ENCODE data around the gene IL1RAPL1. TPM values are rescaled to one million over a fixed set of nuclear protein-coding genes. Genes with fewer than 3 reads are reported as not detected.

Gene IL1RAPL1
- total RNA-seq, 1 donor from 2014 or later: not detected

- Mint-ChIP-seq H3K9me3 (no peaks in the 10 kb centered on the region), H3K4me3 (no peak overlapping the region), H3K4me1 (no peaks in the 10 kb centered on the region), H3K36me3 (ENCODE audit: low read depth) (no peaks in the 10 kb centered on the region), H3K27ac (no peak overlapping the region), H3K27me3 (no peaks in the 10 kb centered on the region)
- no peak for DNase-seq
- intact Hi-C loops (cut with micrococcal nuclease): no loop called here
Measured at GRCh38 chrX:28665778-28666177, 78.5 kb downstream of the IL1RAPL1 start.

- Mint-ChIP-seq H3K4me3 (no peak overlapping the region), H3K27ac (no peak overlapping the region), H3K9me3 (no peaks in the 10 kb centered on the region), H3K27me3 (no peaks in the 10 kb centered on the region), H3K36me3 (ENCODE audit: low read depth) (no peaks in the 10 kb centered on the region), H3K4me1 (no peaks in the 10 kb centered on the region)
- intact Hi-C loops (cut with micrococcal nuclease): no loop called here
- no peak for DNase-seq
Measured at GRCh38 chrX:28668303-28668702, 81.1 kb downstream of the IL1RAPL1 start.

DNA sequence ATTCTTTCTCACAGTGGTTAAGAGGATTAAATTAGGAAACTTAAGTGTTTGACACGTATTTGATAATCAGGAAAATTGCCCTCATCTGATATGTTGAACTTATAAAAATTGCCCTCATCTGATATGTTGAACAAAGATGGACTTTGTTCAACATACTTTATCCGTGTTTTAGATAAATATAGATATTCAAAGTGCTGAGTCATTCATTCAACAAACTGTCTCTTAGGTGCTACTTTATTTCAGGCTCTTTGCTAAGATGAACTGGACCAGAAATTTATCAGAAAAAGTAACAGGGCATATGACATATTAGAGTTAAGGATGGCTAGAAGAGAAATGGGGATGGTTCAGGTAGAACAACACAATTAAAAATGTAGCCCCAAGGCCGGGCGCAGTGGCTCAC lies 81.7 kb downstream of the IL1RAPL1 start:
- intact Hi-C loops (cut with micrococcal nuclease): no loop called here
- Mint-ChIP-seq H3K27ac (no peak overlapping the region), H3K9me3 (no peaks in the 10 kb centered on the region), H3K4me3 (no peak overlapping the region), H3K36me3 (ENCODE audit: low read depth) (no peaks in the 10 kb centered on the region), H3K27me3 (no peaks in the 10 kb centered on the region), H3K4me1 (no peaks in the 10 kb centered on the region)
- DNase-seq: no peak

- Mint-ChIP-seq H3K27me3 (no peaks in the 10 kb centered on the region), H3K27ac (no peak overlapping the region), H3K4me3 (no peak overlapping the region), H3K36me3 (ENCODE audit: low read depth) (no peaks in the 10 kb centered on the region), H3K9me3 (no peaks in the 10 kb centered on the region), H3K4me1 (no peaks in the 10 kb centered on the region)
- no peak for DNase-seq
- intact Hi-C loops (cut with micrococcal nuclease): no loop called here
Measured at GRCh38 chrX:28670074-28670473, 82.8 kb downstream of the IL1RAPL1 start.

- Mint-ChIP-seq H3K36me3 (ENCODE audit: low read depth) (no peaks in the 10 kb centered on the region), H3K4me3 (no peak overlapping the region), H3K27me3 (no peaks in the 10 kb centered on the region), H3K9me3 (no peaks in the 10 kb centered on the region), H3K27ac (no peak overlapping the region), H3K4me1 (no peaks in the 10 kb centered on the region)
- DNase-seq: no peak
- intact Hi-C loops (cut with micrococcal nuclease): no loop called here
Measured at GRCh38 chrX:28675173-28675572, 87.9 kb downstream of the IL1RAPL1 start.

DNA sequence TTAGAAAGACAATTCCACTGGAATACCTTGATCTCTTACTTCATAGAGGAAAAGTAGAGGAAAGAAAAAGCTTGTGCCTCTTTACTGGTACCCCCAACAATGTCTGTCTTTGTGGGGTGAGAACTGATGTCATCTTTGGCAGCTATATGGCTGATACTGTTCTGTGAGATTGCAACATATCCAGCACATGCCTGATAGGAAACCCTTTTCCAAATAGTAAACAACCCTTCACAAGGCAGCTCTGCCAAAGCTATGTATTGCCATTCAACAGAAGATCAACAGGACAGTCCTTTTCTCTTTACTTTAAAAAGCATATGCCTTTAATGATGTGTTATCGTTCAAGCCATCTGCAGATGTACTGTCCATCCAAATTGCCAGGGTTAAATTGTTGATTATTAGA lies 105.9 kb downstream of the IL1RAPL1 start:
- Mint-ChIP-seq H3K4me1 (no peaks in the 10 kb centered on the region), H3K4me3 (no peak overlapping the region), H3K27me3 (no peaks in the 10 kb centered on the region), H3K27ac (no peak overlapping the region), H3K9me3 (no peaks in the 10 kb centered on the region), H3K36me3 (ENCODE audit: low read depth) (no peaks in the 10 kb centered on the region)
- intact Hi-C loops (cut with micrococcal nuclease): no loop called here
- DNase-seq: no peak

DNA sequence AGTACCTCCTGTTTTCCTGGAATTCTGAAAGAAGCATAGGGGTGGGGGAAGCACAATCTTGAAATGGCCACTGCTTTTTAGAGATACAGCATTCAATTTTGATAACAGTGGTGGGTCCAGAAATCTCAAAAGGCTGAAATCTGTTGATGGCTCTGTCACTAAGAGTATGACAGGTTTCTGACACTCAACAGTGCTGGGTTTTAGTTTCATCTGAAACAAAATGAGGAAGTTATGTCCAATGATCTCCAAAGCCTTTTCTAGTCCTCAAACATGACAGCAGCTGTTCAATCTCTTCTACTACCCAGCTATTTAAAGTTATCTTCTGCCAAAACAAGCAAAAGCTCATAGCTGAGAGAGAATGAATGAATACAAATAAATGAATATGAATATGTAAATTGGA lies 110.5 kb downstream of the IL1RAPL1 start:
- no peak overlapping the region for H3K4me3 Mint-ChIP-seq
- intact Hi-C loops (cut with micrococcal nuclease): no loop called here
- H3K4me1 Mint-ChIP-seq: no peaks in the 10 kb centered on the region
- no peak for DNase-seq
- H3K27ac Mint-ChIP-seq: no peak overlapping the region
- no peaks in the 10 kb centered on the region for H3K36me3 Mint-ChIP-seq (ENCODE audit: low read depth)
- no peaks in the 10 kb centered on the region for H3K9me3 Mint-ChIP-seq
- H3K27me3 Mint-ChIP-seq: no peaks in the 10 kb centered on the region

DNA sequence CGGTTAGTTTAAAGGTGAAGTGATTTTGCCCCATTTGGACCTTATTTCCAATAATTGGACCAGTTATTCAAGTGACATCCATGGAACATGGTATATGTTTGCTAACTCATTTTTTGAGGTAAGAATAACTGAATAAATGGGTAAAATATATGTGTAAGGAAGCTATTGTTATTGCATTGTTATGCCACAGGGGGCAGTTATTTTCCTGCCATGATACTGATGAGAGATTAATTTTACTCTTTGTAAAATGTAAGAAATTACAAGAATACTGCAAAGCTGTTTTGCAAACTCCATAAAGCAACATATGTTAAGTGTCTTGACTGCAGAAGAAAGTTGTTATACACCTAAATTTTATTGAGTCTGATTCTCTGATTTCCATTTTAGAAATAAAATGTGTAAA lies 114.0 kb downstream of the IL1RAPL1 start:
- Mint-ChIP-seq H3K27ac (no peak overlapping the region), H3K4me1 (no peaks in the 10 kb centered on the region), H3K4me3 (no peak overlapping the region), H3K27me3 (no peaks in the 10 kb centered on the region), H3K36me3 (ENCODE audit: low read depth) (no peaks in the 10 kb centered on the region), H3K9me3 (no peaks in the 10 kb centered on the region)
- no peak for DNase-seq
- intact Hi-C loops (cut with micrococcal nuclease): no loop called here

DNA sequence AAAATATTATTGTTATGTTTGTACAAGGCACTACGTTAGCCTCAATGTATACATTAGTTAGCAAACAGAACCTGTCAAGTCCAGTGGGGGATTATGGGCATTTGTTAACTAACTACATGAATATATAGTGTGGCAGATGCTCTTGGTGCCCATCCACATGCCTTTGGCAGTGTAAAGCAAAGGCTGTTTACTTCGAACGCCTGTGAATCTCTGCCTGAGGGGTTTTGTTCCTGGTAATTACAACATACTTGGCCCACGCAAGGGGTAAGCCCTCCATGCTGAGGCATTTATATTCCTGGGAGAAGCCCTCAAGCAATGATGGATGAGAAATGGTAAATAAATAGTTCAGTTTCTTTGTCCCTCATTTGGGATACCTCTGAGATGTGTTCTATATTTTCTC lies 119.7 kb downstream of the IL1RAPL1 start:
- Mint-ChIP-seq H3K27ac (no peak overlapping the region), H3K9me3 (no peaks in the 10 kb centered on the region), H3K4me1 (no peaks in the 10 kb centered on the region), H3K36me3 (ENCODE audit: low read depth) (no peaks in the 10 kb centered on the region), H3K27me3 (no peaks in the 10 kb centered on the region), H3K4me3 (no peak overlapping the region)
- intact Hi-C loops (cut with micrococcal nuclease): no loop called here
- DNase-seq: no peak

GRCh38 chrX:28709421-28709820 lies 122.2 kb downstream of the IL1RAPL1 start:
- Mint-ChIP-seq H3K36me3 (ENCODE audit: low read depth) (no peaks in the 10 kb centered on the region), H3K27me3 (no peaks in the 10 kb centered on the region), H3K4me3 (no peak overlapping the region), H3K9me3 (no peaks in the 10 kb centered on the region), H3K4me1 (no peaks in the 10 kb centered on the region), H3K27ac (no peak overlapping the region)
- intact Hi-C loops (cut with micrococcal nuclease): no loop called here
- DNase-seq: no peak

DNA sequence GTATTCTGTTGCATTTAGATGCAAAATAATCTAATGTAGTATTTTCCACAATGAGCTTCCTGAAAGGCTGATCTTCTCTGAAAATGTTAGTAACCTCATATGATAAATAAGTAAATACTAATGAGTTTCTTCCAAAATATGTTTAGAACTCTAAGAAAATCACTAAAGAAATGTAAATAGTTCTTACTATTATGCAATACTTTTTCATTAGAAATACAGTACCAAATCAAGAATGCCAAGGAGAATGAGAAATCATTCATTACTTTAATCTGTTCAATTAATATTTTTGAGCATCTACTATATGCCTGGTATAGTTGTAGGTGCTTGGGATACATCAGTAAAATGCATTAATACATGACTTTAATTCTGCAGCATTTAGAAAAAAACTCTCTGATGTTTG lies 130.6 kb downstream of the IL1RAPL1 start:
- H3K36me3 Mint-ChIP-seq (ENCODE audit: low read depth): no peaks in the 10 kb centered on the region
- DNase-seq: no peak
- no peaks in the 10 kb centered on the region for H3K9me3 Mint-ChIP-seq
- no peak overlapping the region for H3K4me3 Mint-ChIP-seq
- H3K27me3 Mint-ChIP-seq: no peaks in the 10 kb centered on the region
- intact Hi-C loops (cut with micrococcal nuclease): no loop called here
- no peak overlapping the region for H3K27ac Mint-ChIP-seq
- H3K4me1 Mint-ChIP-seq: no peaks in the 10 kb centered on the region

DNA sequence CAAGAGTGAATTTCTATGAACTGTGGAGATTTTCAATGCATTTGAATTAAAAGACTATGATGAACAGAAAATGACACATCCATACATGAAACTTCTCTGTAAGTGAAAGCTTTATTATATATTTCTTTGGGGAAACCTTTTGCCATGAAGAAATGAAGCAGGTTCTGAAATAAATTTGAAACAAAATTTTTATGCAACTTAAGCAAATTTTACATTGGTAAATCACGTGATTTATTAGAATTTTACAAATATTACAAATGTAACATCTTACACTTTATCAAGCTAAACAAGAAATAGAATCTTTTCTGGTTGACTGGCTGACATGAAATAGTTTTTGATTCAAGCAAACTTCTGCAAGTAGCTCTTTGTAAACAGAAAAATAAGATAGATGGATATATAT lies 131.2 kb downstream of the IL1RAPL1 start:
- no peak overlapping the region for H3K4me3 Mint-ChIP-seq
- intact Hi-C loops (cut with micrococcal nuclease): no loop called here
- H3K27ac Mint-ChIP-seq: no peak overlapping the region
- no peaks in the 10 kb centered on the region for H3K9me3 Mint-ChIP-seq
- no peaks in the 10 kb centered on the region for H3K27me3 Mint-ChIP-seq
- no peaks in the 10 kb centered on the region for H3K36me3 Mint-ChIP-seq (ENCODE audit: low read depth)
- H3K4me1 Mint-ChIP-seq: no peaks in the 10 kb centered on the region
- DNase-seq: no peak

DNA sequence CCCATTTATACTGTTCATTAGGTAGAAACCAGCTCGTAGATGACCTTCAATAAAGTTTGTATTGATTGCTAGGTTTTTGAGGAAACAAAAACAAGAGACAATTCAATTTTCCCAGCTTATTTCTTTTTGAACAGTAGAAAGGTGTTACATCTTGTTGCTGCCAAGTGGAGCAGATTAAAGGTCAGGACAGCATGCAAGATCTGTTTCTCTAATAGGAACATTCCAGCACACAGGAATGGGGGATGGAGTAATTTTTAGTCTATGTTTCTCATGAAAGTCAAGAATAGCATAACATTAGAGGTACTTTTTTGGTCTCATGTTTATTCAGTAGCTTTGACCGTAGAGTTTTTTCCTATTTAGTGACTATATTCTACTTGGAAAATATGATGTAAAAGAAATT lies 132.4 kb downstream of the IL1RAPL1 start:
- DNase-seq: no peak
- no peak overlapping the region for H3K27ac Mint-ChIP-seq
- no peaks in the 10 kb centered on the region for H3K36me3 Mint-ChIP-seq (ENCODE audit: low read depth)
- intact Hi-C loops (cut with micrococcal nuclease): no loop called here
- H3K9me3 Mint-ChIP-seq: no peaks in the 10 kb centered on the region
- no peak overlapping the region for H3K4me3 Mint-ChIP-seq
- H3K4me1 Mint-ChIP-seq: no peaks in the 10 kb centered on the region
- H3K27me3 Mint-ChIP-seq: no peaks in the 10 kb centered on the region

- H3K36me3 Mint-ChIP-seq (ENCODE audit: low read depth): no peaks in the 10 kb centered on the region
- intact Hi-C loops (cut with micrococcal nuclease): no loop called here
- H3K27ac Mint-ChIP-seq: no peak overlapping the region
- H3K27me3 Mint-ChIP-seq: no peaks in the 10 kb centered on the region
- no peak for DNase-seq
- H3K9me3 Mint-ChIP-seq: no peaks in the 10 kb centered on the region
- H3K4me3 Mint-ChIP-seq: no peak overlapping the region
- no peaks in the 10 kb centered on the region for H3K4me1 Mint-ChIP-seq
Measured at GRCh38 chrX:28752330-28752729, 165.1 kb downstream of the IL1RAPL1 start.

DNA sequence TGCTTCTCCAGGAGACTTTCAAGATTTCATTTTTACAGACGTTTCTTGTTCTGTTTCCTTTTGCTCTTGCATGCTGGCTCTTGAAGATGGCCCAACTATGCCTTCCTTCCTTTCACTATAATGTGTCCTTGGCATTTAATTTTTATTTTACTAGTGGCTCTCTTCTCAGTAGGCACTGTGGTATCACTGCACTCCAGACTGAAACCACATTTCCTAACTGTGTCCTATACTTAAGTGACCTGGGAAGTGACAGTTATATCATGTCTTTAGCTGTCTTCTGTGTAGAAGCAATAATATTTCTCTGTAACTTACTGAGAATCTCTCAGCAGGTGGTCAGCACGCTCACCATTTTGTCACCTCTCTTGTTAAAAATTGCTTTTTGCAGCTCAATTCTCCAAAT lies 168.9 kb downstream of the IL1RAPL1 start:
- intact Hi-C loops (cut with micrococcal nuclease): no loop called here
- Mint-ChIP-seq H3K27ac (no peak overlapping the region), H3K9me3 (no peaks in the 10 kb centered on the region), H3K4me1 (no peaks in the 10 kb centered on the region), H3K36me3 (ENCODE audit: low read depth) (no peaks in the 10 kb centered on the region), H3K4me3 (no peak overlapping the region), H3K27me3 (no peaks in the 10 kb centered on the region)
- no peak for DNase-seq

- Mint-ChIP-seq H3K4me1 (no peaks in the 10 kb centered on the region), H3K4me3 (no peak overlapping the region)
- intact Hi-C loops (cut with micrococcal nuclease): no loop called here
Measured at GRCh38 chrX:28756647-28757046, 169.4 kb downstream of the IL1RAPL1 start.

More at GRCh38 chrX:28756647-28757046, 169.4 kb downstream of the IL1RAPL1 start:
- no peaks in the 10 kb centered on the region for H3K36me3 Mint-ChIP-seq (ENCODE audit: low read depth)
- H3K9me3 Mint-ChIP-seq: no peaks in the 10 kb centered on the region
- H3K27ac Mint-ChIP-seq: no peak overlapping the region
- no peaks in the 10 kb centered on the region for H3K27me3 Mint-ChIP-seq
- DNase-seq: no peak
